Mammary epithelial cell (primary cell): ENCODE results near the gene SLC16A10.

Experiments
- EZH2 ChIP-seq: IDR thresholded peaks from 2 replicates; pipeline ENCODE4 v1.6.1; 2012; ENCODE audit warnings: low read length, inconsistent platforms, borderline replicate concordance
- TF ChIP-seq, protein P1 (sequence below), 2 donors: IDR thresholded peaks in 1 of 2; conservative IDR thresholded peaks in 1 of 2; 2 replicates each; pipeline ENCODE4 v1.5.1; 2011 to 2012; ENCODE audit warnings: inconsistent platforms in 2 of 2, low read length in 2 of 2, mild to moderate bottlenecking in 2 of 2, control low read depth in 1 of 2, low read depth in 1 of 2; ENCODE audit not compliant: insufficient read depth in 1 of 2; ENCODE audit errors: extremely low read depth in 1 of 2

DNA sequence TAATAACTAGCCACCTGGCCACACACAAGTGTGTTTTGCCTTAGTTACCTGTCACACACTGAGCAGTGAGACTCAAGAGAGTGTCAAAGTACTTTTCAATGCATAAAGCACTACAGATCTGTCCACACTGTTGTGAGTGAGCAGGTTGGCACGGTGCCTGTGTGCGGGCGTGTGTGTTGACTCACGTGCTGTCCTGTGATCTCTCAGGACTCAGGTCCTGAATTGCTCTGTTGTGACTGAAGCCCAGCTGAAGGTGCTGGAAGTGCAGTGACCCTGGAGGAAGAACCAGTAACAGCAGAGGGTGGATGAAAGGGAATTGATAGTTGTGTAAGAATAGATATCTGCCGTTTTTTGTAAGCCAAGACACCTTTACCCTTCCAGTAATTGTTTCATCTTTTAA is 18.3 kb downstream of the SLC16A10 start:
- TF ChIP-seq, protein P1, sequence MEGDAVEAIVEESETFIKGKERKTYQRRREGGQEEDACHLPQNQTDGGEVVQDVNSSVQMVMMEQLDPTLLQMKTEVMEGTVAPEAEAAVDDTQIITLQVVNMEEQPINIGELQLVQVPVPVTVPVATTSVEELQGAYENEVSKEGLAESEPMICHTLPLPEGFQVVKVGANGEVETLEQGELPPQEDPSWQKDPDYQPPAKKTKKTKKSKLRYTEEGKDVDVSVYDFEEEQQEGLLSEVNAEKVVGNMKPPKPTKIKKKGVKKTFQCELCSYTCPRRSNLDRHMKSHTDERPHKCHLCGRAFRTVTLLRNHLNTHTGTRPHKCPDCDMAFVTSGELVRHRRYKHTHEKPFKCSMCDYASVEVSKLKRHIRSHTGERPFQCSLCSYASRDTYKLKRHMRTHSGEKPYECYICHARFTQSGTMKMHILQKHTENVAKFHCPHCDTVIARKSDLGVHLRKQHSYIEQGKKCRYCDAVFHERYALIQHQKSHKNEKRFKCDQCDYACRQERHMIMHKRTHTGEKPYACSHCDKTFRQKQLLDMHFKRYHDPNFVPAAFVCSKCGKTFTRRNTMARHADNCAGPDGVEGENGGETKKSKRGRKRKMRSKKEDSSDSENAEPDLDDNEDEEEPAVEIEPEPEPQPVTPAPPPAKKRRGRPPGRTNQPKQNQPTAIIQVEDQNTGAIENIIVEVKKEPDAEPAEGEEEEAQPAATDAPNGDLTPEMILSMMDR (conservative IDR thresholded peaks at IDR 0.05 in 1 of 2, IDR thresholded peaks at IDR 0.05 in 1 of 2; ENCODE audit: extremely low read depth in 1 of 2, insufficient read depth in 1 of 2, low read depth in 1 of 2, low read length in 2 of 2), result no peak
- TF ChIP-seq EZH2, result no peak
